Epithelial cell of esophagus (primary cell): ENCODE results near the gene PARM1.

Experiments used
- DNase-seq: peaks from one replicate; pipeline ENCODE4 v3.0.0; 2010; ENCODE audit warnings: low read depth
- H3K4me3 ChIP-seq: 2 replicates; pipeline ENCODE4 v1.5.1; 2011; ENCODE audit warnings: mild to moderate bottlenecking, low read length, control low read depth
- CTCF ChIP-seq: IDR thresholded peaks from 2 replicates; pipeline ENCODE4 v1.5.1; 2011; ENCODE audit warnings: low read depth, mild to moderate bottlenecking, low read length, control low read depth, inconsistent platforms; ENCODE audit not compliant: insufficient read depth; ENCODE audit errors: missing control alignments

The PARM1 gene

GRCh38 chr4:74948236-74948635 is 15.3 kb downstream of the PARM1 start:
- no peak overlapping the region for H3K4me3 ChIP-seq
- no peak for TF ChIP-seq CTCF
- DNase-seq = no peak

- DNase-seq = no peak
- no peak for TF ChIP-seq CTCF
Observed at GRCh38 chr4:74950200-74950599, 17.3 kb downstream of the PARM1 start.

GRCh38 chr4:74950882-74951281 is 18.0 kb downstream of the PARM1 start:
- H3K4me3 ChIP-seq = no peak overlapping the region
- DNase-seq = no peak
- no peak for TF ChIP-seq CTCF

More at GRCh38 chr4:74950200-74950599, 17.3 kb downstream of the PARM1 start:
- no peak overlapping the region for H3K4me3 ChIP-seq

GRCh38 chr4:74953647-74954046 is 20.7 kb downstream of the PARM1 start:
- TF ChIP-seq CTCF = no peak
- DNase-seq = no peak
- H3K4me3 ChIP-seq = no peak overlapping the region

- no peak for TF ChIP-seq CTCF
- no peak overlapping the region for H3K4me3 ChIP-seq
- DNase-seq = no peak
Observed at GRCh38 chr4:74958881-74959280, 26.0 kb downstream of the PARM1 start.

- no peak for DNase-seq
- TF ChIP-seq CTCF = no peak
- no peak overlapping the region for H3K4me3 ChIP-seq
Observed at GRCh38 chr4:74961230-74961629, 28.3 kb downstream of the PARM1 start.

GRCh38 chr4:74962584-74962983 is 29.7 kb downstream of the PARM1 start:
- DNase-seq = no peak
- no peak for TF ChIP-seq CTCF
- no peak overlapping the region for H3K4me3 ChIP-seq
